Right lobe of liver (tissue), 4 donors: ENCODE results near the gene PGAP3.

ENCODE experiments used
- POLR2A ChIP-seq: fragments of 450-650 bp; IDR thresholded peaks from one replicate; pipeline ENCODE4 v1.6.1; 2017; ENCODE audit warnings: antibody characterized with exemption, mild to moderate bottlenecking
- TF ChIP-seq, protein P1 (sequence below), 4 donors: fragments of 200-600 bp in 3 of 4; fragments of 450-650 bp in 1 of 4; IDR thresholded peaks; one replicate each; pipeline versions ENCODE4 v1.5.1 to v1.8.0; 2016 to 2022; ENCODE audit warnings: antibody characterized with exemption in 4 of 4, mild to moderate bottlenecking in 2 of 4
- donor health status: DM: no; HTN: no; CAD: no.
- donor health status: DM: no; HTN: no; CAD: no.
- donor health status: DM: no; HTN: yes; CAD: no.

DNA sequence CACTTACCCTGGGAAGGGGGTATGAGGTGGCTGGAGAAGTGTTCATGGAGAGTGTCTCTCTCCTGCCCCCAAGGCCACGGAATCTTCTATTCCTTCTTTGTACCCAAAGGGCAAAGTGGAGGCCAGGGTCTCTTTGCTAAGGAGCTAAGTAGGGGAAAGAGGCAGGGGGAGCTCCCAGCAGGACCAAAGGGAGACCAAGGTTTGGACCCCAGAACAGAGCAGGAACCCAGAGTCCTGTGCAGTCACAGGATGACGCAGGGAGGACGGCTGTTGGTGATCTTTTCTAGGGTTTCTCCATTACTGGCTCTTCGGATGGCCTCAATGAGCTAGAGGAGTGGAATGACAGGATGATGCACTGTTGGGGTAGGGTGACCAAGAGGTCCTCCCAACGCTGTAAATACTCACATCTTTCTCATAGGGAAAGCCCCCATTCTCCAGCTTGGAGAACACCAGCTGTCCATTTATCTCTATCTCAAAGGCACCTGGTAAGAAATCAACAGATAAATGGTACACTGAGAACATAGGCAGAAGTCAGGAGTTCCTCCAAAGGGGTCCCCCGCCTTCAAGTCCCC is 41.5 kb upstream of the PGAP3 start:
- TF ChIP-seq, protein P1, sequence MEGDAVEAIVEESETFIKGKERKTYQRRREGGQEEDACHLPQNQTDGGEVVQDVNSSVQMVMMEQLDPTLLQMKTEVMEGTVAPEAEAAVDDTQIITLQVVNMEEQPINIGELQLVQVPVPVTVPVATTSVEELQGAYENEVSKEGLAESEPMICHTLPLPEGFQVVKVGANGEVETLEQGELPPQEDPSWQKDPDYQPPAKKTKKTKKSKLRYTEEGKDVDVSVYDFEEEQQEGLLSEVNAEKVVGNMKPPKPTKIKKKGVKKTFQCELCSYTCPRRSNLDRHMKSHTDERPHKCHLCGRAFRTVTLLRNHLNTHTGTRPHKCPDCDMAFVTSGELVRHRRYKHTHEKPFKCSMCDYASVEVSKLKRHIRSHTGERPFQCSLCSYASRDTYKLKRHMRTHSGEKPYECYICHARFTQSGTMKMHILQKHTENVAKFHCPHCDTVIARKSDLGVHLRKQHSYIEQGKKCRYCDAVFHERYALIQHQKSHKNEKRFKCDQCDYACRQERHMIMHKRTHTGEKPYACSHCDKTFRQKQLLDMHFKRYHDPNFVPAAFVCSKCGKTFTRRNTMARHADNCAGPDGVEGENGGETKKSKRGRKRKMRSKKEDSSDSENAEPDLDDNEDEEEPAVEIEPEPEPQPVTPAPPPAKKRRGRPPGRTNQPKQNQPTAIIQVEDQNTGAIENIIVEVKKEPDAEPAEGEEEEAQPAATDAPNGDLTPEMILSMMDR (IDR thresholded peaks at IDR 0.05) = no peak
- no peak for TF ChIP-seq POLR2A
